Measurements from ENCODE around the gene VWA1.
"Not testable (repeated sequence)": the region's sequence is repeated elsewhere in the genome, so short reads cannot be mapped to it uniquely, and the experiment has no call there.

VWA1 gene

DNA sequence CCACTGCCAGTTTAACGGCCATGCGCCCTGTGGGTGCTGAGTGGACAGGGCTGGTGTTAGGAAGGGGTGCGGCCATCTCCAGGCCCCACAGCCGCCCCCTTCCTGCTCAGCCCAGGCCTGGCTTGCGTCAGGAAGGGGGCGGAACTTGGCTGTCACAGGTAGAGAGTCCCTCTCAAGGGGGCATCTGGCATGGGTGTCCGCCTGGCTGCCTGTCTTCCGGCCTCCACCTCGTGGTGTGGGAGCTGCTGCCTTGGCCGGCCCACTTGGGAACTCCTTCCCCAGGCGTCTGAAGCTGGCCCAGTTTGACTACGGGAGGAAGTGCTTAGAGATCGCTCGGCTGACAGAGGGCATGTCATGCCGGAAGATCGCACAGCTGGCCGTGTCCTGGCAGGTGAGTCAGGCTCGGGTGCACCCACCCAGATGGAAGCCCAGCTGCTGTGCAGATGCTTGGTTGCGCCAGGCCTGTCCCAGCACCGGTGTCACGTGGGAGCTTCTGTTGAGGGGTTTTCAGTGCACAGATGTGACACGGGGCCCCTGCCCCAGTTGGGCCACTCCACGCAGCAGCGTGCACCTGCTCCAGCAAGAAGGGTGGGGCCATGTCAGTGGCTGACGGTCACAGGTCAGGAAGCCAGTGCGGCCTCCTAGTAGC lies 27.0 kb downstream of the VWA1 start:
- DNase-seq (ENCODE audit: low read depth), result peak; percentile 64
- TF ChIP-seq, protein P1, sequence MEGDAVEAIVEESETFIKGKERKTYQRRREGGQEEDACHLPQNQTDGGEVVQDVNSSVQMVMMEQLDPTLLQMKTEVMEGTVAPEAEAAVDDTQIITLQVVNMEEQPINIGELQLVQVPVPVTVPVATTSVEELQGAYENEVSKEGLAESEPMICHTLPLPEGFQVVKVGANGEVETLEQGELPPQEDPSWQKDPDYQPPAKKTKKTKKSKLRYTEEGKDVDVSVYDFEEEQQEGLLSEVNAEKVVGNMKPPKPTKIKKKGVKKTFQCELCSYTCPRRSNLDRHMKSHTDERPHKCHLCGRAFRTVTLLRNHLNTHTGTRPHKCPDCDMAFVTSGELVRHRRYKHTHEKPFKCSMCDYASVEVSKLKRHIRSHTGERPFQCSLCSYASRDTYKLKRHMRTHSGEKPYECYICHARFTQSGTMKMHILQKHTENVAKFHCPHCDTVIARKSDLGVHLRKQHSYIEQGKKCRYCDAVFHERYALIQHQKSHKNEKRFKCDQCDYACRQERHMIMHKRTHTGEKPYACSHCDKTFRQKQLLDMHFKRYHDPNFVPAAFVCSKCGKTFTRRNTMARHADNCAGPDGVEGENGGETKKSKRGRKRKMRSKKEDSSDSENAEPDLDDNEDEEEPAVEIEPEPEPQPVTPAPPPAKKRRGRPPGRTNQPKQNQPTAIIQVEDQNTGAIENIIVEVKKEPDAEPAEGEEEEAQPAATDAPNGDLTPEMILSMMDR (conservative IDR thresholded peaks at IDR 0.05; ENCODE audit: low read length), result no peak
- H3K4me3 ChIP-seq (ENCODE audit: low read length), result no peak overlapping the region

DNA sequence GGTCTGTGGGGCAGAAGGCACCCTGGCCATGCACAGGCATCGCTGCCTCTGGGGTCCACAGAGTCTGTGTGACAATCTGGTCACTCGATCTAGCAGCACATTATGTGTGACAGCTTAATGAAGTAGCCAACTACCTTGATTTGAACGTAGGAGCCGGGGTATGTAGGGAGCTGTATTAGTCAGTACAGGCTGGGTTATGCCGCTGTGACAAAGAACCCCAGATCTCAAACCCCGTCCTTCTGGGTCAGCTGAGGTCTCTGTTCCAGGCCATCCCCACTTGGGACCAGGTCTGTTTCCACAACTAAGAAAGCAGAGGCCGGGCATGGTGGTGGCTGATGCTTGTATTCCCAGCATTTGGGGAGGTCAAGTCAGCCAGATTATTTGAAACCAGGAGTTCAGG lies 27.8 kb downstream of the VWA1 start:
- no peak for DNase-seq (ENCODE audit: low read depth)
- H3K4me3 ChIP-seq (ENCODE audit: low read length), result no peak overlapping the region
- TF ChIP-seq, protein P1 (conservative IDR thresholded peaks at IDR 0.05; ENCODE audit: low read length), result no peak

DNA sequence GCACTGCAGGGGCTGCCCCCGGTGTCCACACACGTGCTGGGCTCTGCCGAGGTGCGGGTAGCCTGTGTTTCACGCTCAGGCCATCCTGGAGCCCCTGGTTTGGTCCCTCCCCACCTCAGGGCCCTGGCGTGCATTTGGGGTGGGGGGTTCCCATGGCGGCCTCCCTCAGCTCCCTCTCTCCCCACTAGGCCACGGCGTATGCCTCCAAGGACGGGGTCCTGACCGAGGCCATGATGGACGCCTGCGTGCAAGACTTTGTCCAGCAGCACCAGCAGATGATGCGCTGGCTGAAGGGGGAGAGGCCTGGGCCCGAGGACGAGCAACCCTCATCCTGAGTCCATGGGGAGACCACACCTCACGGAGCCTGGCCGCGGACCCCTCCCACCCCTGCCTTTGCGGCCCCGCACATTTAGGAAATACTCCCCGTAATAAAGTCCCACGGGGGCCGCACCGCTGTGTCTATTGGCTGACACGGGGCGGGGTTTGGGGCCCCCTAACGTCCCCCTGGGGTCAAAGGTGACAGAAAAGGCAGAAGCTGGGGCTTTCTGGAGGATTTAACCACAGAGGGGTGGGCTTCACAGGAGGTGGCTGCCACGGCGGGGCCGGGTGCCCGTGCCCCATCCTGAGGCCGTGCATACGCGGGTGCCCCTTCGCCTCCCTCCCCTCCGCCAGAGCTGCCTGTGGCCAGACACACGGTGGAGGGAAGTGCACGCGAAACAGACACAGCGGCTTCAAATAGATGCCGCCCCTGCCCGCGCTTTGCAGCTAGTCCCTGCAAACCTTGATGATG lies 32.9 kb downstream of the VWA1 start:
- DNase-seq (ENCODE audit: low read depth); H3K4me3 ChIP-seq (ENCODE audit: low read length): not testable (repeated sequence)

DNA sequence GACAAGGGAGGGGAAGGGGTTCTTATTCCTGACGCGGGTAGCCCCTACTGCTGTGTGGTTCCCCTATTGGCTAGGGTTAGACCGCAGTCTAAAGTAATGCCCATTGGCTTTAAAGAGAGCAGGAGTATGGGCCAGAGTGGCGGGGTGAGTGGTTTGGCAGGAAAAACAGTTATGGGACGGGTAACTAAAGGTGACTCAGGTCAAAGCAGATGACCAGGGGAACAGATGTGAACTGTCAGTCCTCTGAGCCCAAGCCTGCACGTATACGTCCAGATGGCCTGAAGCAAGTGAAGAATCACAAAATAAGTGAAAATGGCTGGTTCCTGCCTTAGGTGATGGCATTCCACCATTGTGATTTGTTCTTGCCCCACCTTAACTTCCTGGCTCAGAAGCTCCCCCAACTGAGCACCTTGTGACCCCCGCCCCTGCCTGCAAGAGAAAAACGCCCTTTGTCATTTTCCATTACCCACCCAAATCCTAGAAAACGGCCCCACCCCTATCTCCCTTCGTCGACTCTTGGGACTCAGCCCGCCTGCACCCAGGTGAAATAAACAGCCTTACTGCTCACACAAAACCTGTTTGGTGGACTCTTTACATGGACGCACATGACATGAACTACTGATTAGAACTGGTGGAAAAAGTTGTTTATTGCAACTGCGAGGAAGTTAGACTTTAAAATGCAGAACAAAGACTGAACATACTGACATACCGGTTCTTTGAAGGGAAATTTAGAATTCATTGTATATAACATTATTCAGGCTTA lies 35.3 kb downstream of the VWA1 start:
- TF ChIP-seq, protein P1 (conservative IDR thresholded peaks at IDR 0.05; ENCODE audit: low read length), result no peak
- DNase-seq (ENCODE audit: low read depth), result no peak
- H3K4me3 ChIP-seq (ENCODE audit: low read length), result peak overlapping the region; percentile 65

DNA sequence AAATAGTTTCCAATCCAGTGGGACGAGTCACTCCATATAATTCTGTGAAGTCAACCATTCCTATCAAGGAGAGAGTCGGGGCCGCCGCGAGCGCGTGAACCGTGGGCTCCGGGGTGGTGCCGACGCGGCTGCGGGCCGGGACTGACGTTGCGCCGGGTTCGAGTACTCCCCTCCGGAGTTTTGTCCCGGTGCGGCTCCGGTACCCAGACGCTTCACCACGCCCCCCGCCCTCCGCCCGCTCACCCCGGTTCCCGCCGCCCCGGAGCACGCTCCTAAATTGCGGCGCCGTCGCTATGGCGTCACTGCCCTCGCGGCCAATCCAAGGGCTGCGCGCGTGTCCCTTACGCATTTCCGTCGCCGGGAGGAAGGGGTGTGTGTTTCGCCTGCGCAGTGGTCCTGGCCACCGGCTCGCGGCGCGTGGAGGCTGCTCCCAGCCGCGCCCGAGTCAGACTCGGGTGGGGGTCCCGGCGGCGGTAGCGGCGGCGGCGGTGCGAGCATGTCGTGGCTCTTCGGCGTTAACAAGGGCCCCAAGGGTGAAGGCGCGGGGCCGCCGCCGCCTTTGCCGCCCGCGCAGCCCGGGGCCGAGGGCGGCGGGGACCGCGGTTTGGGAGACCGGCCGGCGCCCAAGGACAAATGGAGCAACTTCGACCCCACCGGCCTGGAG lies 36.0 kb downstream of the VWA1 start, which contains the start of gene ATAD3B:
TSS of gene ATAD3B (plus strand) at position 377 of the 664 bp plus-strand sequence. CDS start at position 497, 120 bp downstream.
- H3K4me3 ChIP-seq (ENCODE audit: low read length), result peak within 1 kb of the TSS; percentile 65
- TF ChIP-seq, protein P1 (conservative IDR thresholded peaks at IDR 0.05; ENCODE audit: low read length), result no peak
- DNase-seq (ENCODE audit: low read depth), result peak; percentile 85

DNA sequence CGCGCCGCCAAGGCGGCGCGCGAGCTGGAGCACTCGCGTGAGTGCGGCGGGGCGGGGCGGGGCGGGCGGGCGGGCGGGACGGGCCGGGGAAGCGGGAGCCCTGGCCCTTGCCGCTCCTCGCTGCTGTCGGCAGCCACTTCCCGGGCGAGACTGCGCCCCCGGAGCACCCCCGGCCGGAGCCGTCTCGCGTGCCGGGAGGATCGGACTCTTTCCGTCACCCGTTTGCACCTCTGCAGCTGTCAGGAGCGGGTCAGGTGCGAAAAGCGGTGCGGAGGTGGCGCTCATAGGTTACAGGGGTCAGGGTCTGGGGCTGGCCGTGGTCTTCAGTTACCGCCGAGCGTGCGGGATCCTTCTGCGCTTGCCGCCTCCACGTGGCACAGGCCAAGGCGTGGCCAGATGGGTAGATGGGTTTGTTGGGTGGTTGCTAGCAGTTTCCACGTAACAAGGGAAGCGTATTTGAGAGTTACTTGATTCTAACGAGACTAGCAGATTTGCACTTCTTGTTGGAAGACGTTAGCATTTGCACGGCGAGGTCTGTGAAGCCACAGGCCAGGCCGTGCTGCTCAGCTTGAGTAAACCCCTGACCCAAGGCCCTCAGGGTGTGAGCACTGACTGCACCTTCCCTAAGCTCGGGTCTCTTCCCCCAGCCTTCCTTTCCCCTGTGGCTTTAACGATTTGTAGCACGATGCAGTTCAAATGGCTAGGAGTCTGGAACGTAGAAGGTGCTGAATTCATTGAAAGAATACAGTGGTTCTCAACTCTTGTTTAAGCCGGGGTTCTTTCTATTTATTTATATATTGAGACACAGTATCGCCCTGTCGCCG lies 36.8 kb downstream of the VWA1 start:
- not testable (repeated sequence) for DNase-seq (ENCODE audit: low read depth)
- peak overlapping the region; percentile 61 for H3K4me3 ChIP-seq (ENCODE audit: low read length)

DNA sequence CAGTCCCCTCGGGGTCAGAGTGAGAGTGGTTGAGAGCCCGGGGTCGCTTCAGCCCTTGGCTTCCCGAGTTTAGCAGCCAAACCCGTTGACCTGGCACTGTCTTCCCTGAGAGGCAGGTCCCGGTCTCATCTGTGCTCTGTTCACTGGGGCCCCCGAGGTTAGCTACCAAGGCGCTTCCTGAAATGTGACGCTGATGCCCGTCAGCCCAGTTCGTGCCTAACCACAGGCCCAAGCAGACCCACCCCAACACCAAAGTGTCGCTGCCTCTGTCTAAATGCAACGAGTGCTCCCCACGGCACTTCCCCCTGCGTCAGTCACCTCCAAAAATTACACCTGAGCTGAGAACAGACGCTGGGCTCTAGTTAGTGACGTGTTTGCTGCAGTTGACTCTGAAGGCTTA lies 40.5 kb downstream of the VWA1 start:
- DNase-seq (ENCODE audit: low read depth); H3K4me3 ChIP-seq (ENCODE audit: low read length): not testable (repeated sequence)

DNA sequence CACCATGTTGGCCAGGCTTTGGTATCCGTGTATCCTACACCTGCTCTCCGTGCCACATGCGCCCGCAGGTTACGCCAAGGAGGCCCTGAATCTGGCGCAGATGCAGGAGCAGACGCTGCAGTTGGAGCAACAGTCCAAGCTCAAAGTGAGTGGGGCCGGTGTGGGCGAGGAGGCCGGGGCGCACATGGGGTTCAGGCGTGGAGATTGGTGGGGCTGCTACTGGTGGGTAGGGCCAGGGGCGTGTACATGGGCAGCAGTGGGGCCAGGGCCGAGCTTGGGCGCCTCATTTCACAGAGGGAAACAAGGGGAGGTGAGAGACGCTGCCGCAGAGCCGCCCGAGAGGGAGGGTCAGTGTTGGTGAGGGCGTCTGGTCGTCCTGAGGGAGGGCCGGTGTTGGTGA lies 41.7 kb downstream of the VWA1 start:
- no peak for DNase-seq (ENCODE audit: low read depth)
- TF ChIP-seq, protein P1 (conservative IDR thresholded peaks at IDR 0.05; ENCODE audit: low read length), result no peak

More for the DNA sequence above, 41.7 kb downstream of the VWA1 start:
- no peak overlapping the region for H3K4me3 ChIP-seq (ENCODE audit: low read length)

Measured in AG10803 (cell line).